PC-9 (cell line): Measurements from ENCODE around the gene RHOA.

ENCODE experiments used
- EZH2 ChIP-seq: fragments of 200-600 bp; sonication (generic); IDR thresholded peaks from 2 replicates; pipeline ENCODE4 v1.8.0; 2017; ENCODE audit warnings: antibody characterized with exemption, low read depth
- TF ChIP-seq, protein P1 (sequence below): fragments of 200-600 bp; sonication (generic); conservative IDR thresholded peaks from 2 replicates; pipeline ENCODE4 v1.6.1; 2017; ENCODE audit warnings: mixed run types, antibody characterized with exemption, mild to moderate bottlenecking, moderate library complexity

DNA sequence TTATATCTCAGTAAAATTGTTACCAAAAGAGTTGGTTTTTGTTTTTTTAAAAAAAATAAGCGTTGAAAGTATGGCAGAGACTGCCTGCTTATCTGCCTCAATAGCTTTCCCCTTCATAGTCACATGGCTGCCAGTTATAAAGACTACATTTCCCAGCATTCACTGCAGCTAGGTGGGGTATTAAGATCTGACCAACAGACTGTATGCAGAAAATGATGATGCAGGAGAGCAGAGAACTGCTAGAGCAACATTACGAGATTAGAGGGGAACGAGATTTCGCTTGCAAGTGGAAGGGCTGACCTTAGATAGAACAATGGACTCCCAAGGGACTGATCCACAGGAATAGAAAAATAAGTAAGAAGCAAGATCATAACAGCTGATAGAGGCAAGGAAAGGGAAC is 14.3 kb downstream of the RHOA start:
- TF ChIP-seq, protein P1, sequence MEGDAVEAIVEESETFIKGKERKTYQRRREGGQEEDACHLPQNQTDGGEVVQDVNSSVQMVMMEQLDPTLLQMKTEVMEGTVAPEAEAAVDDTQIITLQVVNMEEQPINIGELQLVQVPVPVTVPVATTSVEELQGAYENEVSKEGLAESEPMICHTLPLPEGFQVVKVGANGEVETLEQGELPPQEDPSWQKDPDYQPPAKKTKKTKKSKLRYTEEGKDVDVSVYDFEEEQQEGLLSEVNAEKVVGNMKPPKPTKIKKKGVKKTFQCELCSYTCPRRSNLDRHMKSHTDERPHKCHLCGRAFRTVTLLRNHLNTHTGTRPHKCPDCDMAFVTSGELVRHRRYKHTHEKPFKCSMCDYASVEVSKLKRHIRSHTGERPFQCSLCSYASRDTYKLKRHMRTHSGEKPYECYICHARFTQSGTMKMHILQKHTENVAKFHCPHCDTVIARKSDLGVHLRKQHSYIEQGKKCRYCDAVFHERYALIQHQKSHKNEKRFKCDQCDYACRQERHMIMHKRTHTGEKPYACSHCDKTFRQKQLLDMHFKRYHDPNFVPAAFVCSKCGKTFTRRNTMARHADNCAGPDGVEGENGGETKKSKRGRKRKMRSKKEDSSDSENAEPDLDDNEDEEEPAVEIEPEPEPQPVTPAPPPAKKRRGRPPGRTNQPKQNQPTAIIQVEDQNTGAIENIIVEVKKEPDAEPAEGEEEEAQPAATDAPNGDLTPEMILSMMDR = no peak
- TF ChIP-seq EZH2 = no peak
